ENCODE measurements around the gene IL11.

The IL11 gene

GRCh38 chr19:55372316-55373081, 2.2 kb upstream of the IL11 start:
- H2BK120ac ChIP-seq (ENCODE audit: low read depth, low read length): no peak overlapping the region
- no peak overlapping the region for H2BK5ac ChIP-seq (ENCODE audit: low read length)
- no peak overlapping the region for H3K23ac ChIP-seq (ENCODE audit: low read length)
- no peak overlapping the region for H2AK5ac ChIP-seq (ENCODE audit: low read length)
- no peak overlapping the region for H4K5ac ChIP-seq (ENCODE audit: low read length)
- H3K79me1 ChIP-seq (ENCODE audit: low read length): no peaks in the 10 kb centered on the region
- H3K4me2 ChIP-seq (ENCODE audit: low read length): no peak overlapping the region
- no CpG with 5 or more reads among the region's 24 CpGs for WGBS (ENCODE audit: extremely low coverage, insufficient coverage, low lambda C conversion rate)
- peak overlapping the region; percentile 7 for H3K18ac ChIP-seq (ENCODE audit: low read length)
- no peak overlapping the region for H3K27ac ChIP-seq (ENCODE audit: low read depth, low read length)
- H3K56ac ChIP-seq (ENCODE audit: low read length): peak overlapping the region; percentile 74
- peak; percentile 73 for DNase-seq
- H3K4me3 ChIP-seq (ENCODE audit: low read length): no peak overlapping the region
- no peaks in the 10 kb centered on the region for H3K36me3 ChIP-seq (ENCODE audit: control insufficient read depth, insufficient read depth, low read length)
- H3K9ac ChIP-seq (ENCODE audit: low read length): no peak overlapping the region
- no peak overlapping the region for H3K4ac ChIP-seq (ENCODE audit: low read depth, low read length)
- no peaks in the 10 kb centered on the region for H3K79me2 ChIP-seq (ENCODE audit: control insufficient read depth, insufficient read depth, low read length)
- peaks cover 3% of the 10 kb centered on the region for H3K27me3 ChIP-seq (ENCODE audit: insufficient read depth, low read length, poor library complexity)
- H4K8ac ChIP-seq (ENCODE audit: low read depth, low read length): no peak overlapping the region
- H2BK15ac ChIP-seq (replicated peaks; ENCODE audit: low read depth): no peak overlapping the region
- peaks cover 4% of the 10 kb centered on the region for H3K4me1 ChIP-seq (ENCODE audit: control insufficient read depth, low read depth, low read length)

GRCh38 chr19:55369653-55370304, 484 bp downstream of the IL11 start:
- Histone ChIP-seq H3K27ac (ENCODE audit: low read depth, low read length) (peak overlapping the region; percentile 86), H3K4me2 (ENCODE audit: low read length) (peak overlapping the region; percentile 86), H3K18ac (ENCODE audit: low read length) (peak overlapping the region; percentile 29), H2BK15ac (replicated peaks; ENCODE audit: low read depth) (no peak overlapping the region), H2BK120ac (ENCODE audit: low read depth, low read length) (no peak overlapping the region), H4K5ac (ENCODE audit: low read length) (no peak overlapping the region), H3K56ac (ENCODE audit: low read length) (peak overlapping the region; percentile 71), H3K27me3 (ENCODE audit: insufficient read depth, low read length, poor library complexity) (peaks cover 3% of the 10 kb centered on the region), H3K79me2 (ENCODE audit: control insufficient read depth, insufficient read depth, low read length) (no peaks in the 10 kb centered on the region), H2AK5ac (ENCODE audit: low read length) (no peak overlapping the region), H2BK5ac (ENCODE audit: low read length) (no peak overlapping the region), H3K79me1 (ENCODE audit: low read length) (no peaks in the 10 kb centered on the region), H3K23ac (ENCODE audit: low read length) (no peak overlapping the region), H3K36me3 (ENCODE audit: control insufficient read depth, insufficient read depth, low read length) (no peaks in the 10 kb centered on the region), H3K9ac (ENCODE audit: low read length) (peak overlapping the region; percentile 44), H3K4me1 (ENCODE audit: control insufficient read depth, low read depth, low read length) (peaks cover 2% of the 10 kb centered on the region), H3K4me3 (ENCODE audit: low read length) (peak overlapping the region; percentile 20), H3K4ac (ENCODE audit: low read depth, low read length) (peak overlapping the region; percentile 49), H4K8ac (ENCODE audit: low read depth, low read length) (no peak overlapping the region)
- DNase-seq: peak; percentile 92
- WGBS (ENCODE audit: extremely low coverage, insufficient coverage, low lambda C conversion rate): no CpG with 5 or more reads among the region's 59 CpGs

GRCh38 chr19:55368701-55369563, 1.3 kb downstream of the IL11 start:
- no peaks in the 10 kb centered on the region for H3K36me3 ChIP-seq (ENCODE audit: control insufficient read depth, insufficient read depth, low read length)
- H3K4me1 ChIP-seq (ENCODE audit: control insufficient read depth, low read depth, low read length): no peaks in the 10 kb centered on the region
- no peak overlapping the region for H2BK5ac ChIP-seq (ENCODE audit: low read length)
- no peak overlapping the region for H2BK120ac ChIP-seq (ENCODE audit: low read depth, low read length)
- peak overlapping the region; percentile 9 for H3K56ac ChIP-seq (ENCODE audit: low read length)
- H3K27ac ChIP-seq (ENCODE audit: low read depth, low read length): no peak overlapping the region
- H3K27me3 ChIP-seq (ENCODE audit: insufficient read depth, low read length, poor library complexity): peaks cover 3% of the 10 kb centered on the region
- H4K5ac ChIP-seq (ENCODE audit: low read length): no peak overlapping the region
- no peak overlapping the region for H2AK5ac ChIP-seq (ENCODE audit: low read length)
- peak overlapping the region; percentile 61 for H3K9ac ChIP-seq (ENCODE audit: low read length)
- no peak overlapping the region for H2BK15ac ChIP-seq (replicated peaks; ENCODE audit: low read depth)
- no peak overlapping the region for H3K4ac ChIP-seq (ENCODE audit: low read depth, low read length)
- no peak overlapping the region for H3K4me3 ChIP-seq (ENCODE audit: low read length)
- H3K79me2 ChIP-seq (ENCODE audit: control insufficient read depth, insufficient read depth, low read length): no peaks in the 10 kb centered on the region
- H4K8ac ChIP-seq (ENCODE audit: low read depth, low read length): no peak overlapping the region
- H3K18ac ChIP-seq (ENCODE audit: low read length): peak overlapping the region; percentile 5
- no peaks in the 10 kb centered on the region for H3K79me1 ChIP-seq (ENCODE audit: low read length)
- WGBS (ENCODE audit: extremely low coverage, insufficient coverage, low lambda C conversion rate): no CpG with 5 or more reads among the region's 54 CpGs
- H3K4me2 ChIP-seq (ENCODE audit: low read length): peak overlapping the region; percentile 22
- DNase-seq: peak; percentile 65
- peak overlapping the region; percentile 24 for H3K23ac ChIP-seq (ENCODE audit: low read length)

GRCh38 chr19:55368106-55368505, 2.2 kb downstream of the IL11 start:
- Histone ChIP-seq H2BK5ac (ENCODE audit: low read length) (no peak overlapping the region), H2AK5ac (ENCODE audit: low read length) (no peak overlapping the region), H4K8ac (ENCODE audit: low read depth, low read length) (no peak overlapping the region), H3K18ac (ENCODE audit: low read length) (no peak overlapping the region), H3K27me3 (ENCODE audit: insufficient read depth, low read length, poor library complexity) (peaks cover 3% of the 10 kb centered on the region), H3K4me3 (ENCODE audit: low read length) (no peak overlapping the region), H3K56ac (ENCODE audit: low read length) (no peak overlapping the region), H3K27ac (ENCODE audit: low read depth, low read length) (no peak overlapping the region), H3K4me1 (ENCODE audit: control insufficient read depth, low read depth, low read length) (no peaks in the 10 kb centered on the region), H2BK15ac (replicated peaks; ENCODE audit: low read depth) (no peak overlapping the region), H3K9ac (ENCODE audit: low read length) (no peak overlapping the region), H3K4ac (ENCODE audit: low read depth, low read length) (no peak overlapping the region), H3K79me1 (ENCODE audit: low read length) (no peaks in the 10 kb centered on the region), H3K4me2 (ENCODE audit: low read length) (no peak overlapping the region), H2BK120ac (ENCODE audit: low read depth, low read length) (no peak overlapping the region), H3K23ac (ENCODE audit: low read length) (no peak overlapping the region), H3K79me2 (ENCODE audit: control insufficient read depth, insufficient read depth, low read length) (no peaks in the 10 kb centered on the region), H3K36me3 (ENCODE audit: control insufficient read depth, insufficient read depth, low read length) (no peaks in the 10 kb centered on the region), H4K5ac (ENCODE audit: low read length) (no peak overlapping the region)
- no CpG with 5 or more reads among the region's 16 CpGs for WGBS (ENCODE audit: extremely low coverage, insufficient coverage, low lambda C conversion rate)
- DNase-seq: no peak

- Histone ChIP-seq H2AK5ac (ENCODE audit: low read length) (no peak overlapping the region), H2BK15ac (replicated peaks; ENCODE audit: low read depth) (no peak overlapping the region), H3K27ac (ENCODE audit: low read depth, low read length) (no peak overlapping the region), H3K9ac (ENCODE audit: low read length) (no peak overlapping the region), H4K8ac (ENCODE audit: low read depth, low read length) (no peak overlapping the region), H3K4me3 (ENCODE audit: low read length) (no peak overlapping the region), H3K4me1 (ENCODE audit: control insufficient read depth, low read depth, low read length) (no peaks in the 10 kb centered on the region), H3K4me2 (ENCODE audit: low read length) (no peak overlapping the region), H3K27me3 (ENCODE audit: insufficient read depth, low read length, poor library complexity) (peaks cover 3% of the 10 kb centered on the region), H3K79me2 (ENCODE audit: control insufficient read depth, insufficient read depth, low read length) (no peaks in the 10 kb centered on the region), H3K36me3 (ENCODE audit: control insufficient read depth, insufficient read depth, low read length) (no peaks in the 10 kb centered on the region), H3K4ac (ENCODE audit: low read depth, low read length) (no peak overlapping the region), H2BK5ac (ENCODE audit: low read length) (no peak overlapping the region), H3K56ac (ENCODE audit: low read length) (no peak overlapping the region), H2BK120ac (ENCODE audit: low read depth, low read length) (no peak overlapping the region), H3K18ac (ENCODE audit: low read length) (no peak overlapping the region), H4K5ac (ENCODE audit: low read length) (no peak overlapping the region), H3K79me1 (ENCODE audit: low read length) (no peaks in the 10 kb centered on the region), H3K23ac (ENCODE audit: low read length) (no peak overlapping the region)
- DNase-seq: no peak
- no CpG with 5 or more reads among the region's 3 CpGs for WGBS (ENCODE audit: extremely low coverage, insufficient coverage, low lambda C conversion rate)
Measured at GRCh38 chr19:55366790-55367189, 3.5 kb downstream of the IL11 start.

Measured in mesendoderm (in vitro differentiated cells).